GM19467 (cell line): ENCODE results near the gene DIP2C.

Source experiments
- ATAC-seq: cut with Tn5 transposase; IDR thresholded peaks from one replicate; pipeline ENCODE4 v1.9.1; 2021; ENCODE audit warnings: mild to moderate bottlenecking, moderate library complexity; ENCODE audit not compliant: unreplicated experiment

The DIP2C gene

GRCh38 chr10:507908-508444 is 181.5 kb downstream of the DIP2C start:
- ATAC-seq: no peak

GRCh38 chr10:507355-507699 is 182.1 kb downstream of the DIP2C start:
- ATAC-seq: no peak

GRCh38 chr10:506451-507354 is 182.8 kb downstream of the DIP2C start:
- no peak for ATAC-seq

- no peak for ATAC-seq
These were observed 184.0 kb downstream of the DIP2C start for GRCh38 chr10:505419-505818.

DNA sequence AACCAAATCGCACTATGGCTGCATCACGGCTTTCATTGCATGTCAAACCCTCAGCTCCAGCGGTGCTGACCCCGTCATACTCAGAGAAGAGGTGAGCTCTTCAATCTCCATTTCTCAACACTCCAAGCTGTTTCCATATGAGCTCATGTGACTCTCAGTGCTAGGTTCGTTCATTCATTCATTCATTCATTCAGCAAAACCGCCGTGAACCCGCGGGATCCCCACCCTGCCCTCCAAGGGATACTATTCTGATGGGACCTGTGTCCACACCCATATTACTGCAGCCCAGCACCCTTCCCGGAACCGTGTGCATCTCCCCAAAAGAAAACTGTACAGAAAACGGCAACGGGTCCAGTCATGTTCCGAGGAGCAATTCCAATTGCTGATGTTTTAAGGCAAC is 184.7 kb downstream of the DIP2C start:
- ATAC-seq: no peak

GRCh38 chr10:504121-504611 is 185.3 kb downstream of the DIP2C start:
- no peak for ATAC-seq

- no peak for ATAC-seq
These were observed 187.9 kb downstream of the DIP2C start for GRCh38 chr10:501596-501995.

DNA sequence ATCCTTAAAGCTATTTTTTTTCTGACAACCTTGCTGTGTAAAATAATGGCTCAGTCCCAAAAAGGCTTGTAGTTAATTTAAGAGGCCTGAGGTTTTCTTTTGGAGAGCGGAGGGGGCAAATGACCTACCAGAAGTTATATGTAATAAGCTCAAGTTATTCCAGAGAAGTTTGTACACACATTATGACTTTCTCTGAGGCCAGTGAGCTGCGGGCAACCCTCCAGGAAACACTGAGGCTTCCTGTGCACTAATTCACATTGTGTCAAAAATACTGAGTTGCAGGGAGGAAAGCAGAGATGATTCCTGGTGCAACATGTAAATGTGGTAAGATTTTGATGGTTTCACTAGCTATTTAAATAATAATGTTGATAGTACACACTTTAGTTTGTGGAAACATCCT is 188.6 kb downstream of the DIP2C start:
- no peak for ATAC-seq

DNA sequence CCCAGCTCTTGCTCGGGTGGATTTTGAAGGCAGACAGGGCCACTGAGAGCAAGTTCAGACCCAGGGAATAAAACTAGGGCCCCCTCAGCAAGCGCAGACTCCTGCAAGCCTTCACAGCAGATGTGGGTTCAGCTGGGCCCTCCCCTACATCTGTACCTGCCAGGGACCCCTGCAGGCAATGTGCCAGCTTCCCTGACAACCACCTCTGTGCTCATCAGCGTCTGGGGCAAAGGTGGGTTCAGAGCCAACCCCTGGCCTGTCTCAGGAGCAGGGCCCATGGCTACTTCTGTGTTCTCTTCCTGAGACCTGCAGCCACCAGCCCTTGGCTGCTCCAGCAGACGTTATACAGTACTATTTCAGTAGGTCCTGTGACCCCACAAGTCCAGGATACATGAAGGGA is 189.5 kb downstream of the DIP2C start:
- no peak for ATAC-seq

DNA sequence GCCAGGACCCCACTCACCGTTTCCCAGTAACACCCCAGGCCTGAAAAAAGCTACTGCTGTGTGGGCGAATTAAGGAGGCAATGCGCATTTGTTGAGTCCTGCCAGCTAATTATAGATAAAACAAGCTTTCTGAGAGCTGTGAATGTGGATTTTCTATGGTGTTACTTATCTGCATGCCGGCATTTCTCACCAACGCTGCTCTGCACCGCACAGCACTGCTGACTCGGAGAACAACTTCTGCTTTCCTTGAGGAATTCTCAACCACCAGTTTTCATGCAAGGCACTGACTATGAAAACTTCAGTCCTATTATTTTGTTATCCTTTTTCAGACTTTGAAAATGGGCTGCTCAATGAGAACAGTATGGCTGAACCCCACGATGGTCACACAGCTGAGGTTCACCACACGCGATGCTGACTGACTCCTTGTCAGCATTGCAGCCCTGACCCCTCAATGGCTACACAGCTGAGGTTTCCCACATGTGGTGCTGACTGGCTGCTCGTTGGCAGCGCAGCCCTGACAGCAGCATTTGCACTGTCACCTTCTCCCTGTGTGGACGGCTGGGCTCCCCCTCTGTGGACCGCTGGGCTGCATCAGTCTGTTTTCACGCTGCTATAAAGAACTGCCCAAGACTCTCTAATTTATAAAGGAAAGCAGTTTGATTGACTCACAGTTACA is 190.6 kb downstream of the DIP2C start:
- no peak for ATAC-seq

GRCh38 chr10:497898-498451 is 191.5 kb downstream of the DIP2C start:
- no peak for ATAC-seq

DNA sequence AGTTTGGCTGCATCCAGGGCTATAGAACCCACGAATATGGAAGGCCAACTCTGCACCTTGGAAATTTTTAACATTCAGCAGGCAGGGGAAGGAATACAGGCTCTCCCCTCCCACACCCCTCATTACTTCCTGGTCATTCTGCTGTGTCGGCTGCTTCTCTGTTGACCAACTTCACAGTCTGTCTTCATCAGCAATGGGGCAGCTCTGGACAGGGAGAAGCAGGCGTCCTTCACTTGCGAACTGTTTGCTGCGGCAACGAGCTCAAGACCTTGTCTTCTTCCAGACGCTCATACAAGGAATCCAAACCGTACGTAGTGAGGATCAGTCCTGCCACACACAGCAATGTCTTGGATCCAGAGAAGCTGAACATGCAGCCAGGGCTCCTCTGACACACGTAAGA is 192.2 kb downstream of the DIP2C start:
- ATAC-seq: no peak

DNA sequence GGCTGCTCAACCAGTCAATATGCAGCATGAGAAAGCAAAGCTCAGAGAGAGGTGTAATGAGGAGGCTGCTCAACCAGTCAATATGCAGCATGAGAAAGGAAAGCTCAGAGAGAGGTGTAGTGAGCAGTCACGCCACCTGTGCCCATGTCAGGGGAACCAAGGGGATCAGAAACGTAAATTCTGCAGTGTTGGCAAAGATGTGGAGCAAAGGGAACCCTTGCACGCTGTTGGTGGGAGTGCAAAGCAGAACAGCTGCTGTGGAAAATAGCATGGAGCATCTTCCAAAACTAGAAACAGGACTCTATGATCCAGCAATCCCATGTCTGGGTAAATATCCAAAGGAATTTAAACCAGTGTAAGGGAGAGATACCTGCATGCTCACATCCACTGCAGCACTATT is 194.9 kb downstream of the DIP2C start:
- ATAC-seq: no peak

- ATAC-seq: no peak
These were observed 195.3 kb downstream of the DIP2C start for GRCh38 chr10:494149-494542.

DNA sequence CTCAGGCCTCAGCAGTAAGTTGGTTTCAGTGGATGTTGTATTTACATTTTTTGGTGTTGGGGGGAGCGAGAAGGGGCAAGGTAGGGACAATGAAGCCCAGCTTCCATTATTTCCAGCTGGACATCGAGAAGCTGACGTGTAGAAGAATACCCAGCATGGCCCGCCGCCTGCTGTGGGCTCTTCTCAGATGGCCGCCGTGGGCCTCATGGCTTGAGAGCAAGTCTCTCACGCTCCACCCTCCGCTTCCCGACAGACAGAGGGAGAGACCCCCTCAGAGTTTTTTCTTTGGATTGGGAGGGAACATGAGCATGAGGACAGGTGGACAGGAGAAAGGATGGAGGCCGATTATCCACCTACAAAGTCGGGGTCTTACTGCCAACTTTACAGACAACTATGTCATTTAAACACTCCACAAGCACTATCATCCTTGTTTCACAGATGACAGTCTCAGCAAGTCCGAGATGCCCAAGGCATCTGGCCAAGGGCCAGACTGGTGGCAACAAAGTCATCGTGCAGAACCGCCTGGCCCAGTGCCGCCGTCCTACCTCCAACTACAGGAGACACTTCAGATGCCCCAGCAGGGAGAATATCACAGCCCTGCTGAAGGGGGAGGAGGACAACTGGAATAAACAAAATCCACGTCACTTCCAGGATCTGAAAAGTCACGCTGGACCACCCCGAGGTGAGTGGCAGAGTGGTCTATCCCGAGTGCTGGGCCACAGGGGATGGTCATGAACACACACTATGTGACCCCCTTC is 195.9 kb downstream of the DIP2C start:
- no peak for ATAC-seq

DNA sequence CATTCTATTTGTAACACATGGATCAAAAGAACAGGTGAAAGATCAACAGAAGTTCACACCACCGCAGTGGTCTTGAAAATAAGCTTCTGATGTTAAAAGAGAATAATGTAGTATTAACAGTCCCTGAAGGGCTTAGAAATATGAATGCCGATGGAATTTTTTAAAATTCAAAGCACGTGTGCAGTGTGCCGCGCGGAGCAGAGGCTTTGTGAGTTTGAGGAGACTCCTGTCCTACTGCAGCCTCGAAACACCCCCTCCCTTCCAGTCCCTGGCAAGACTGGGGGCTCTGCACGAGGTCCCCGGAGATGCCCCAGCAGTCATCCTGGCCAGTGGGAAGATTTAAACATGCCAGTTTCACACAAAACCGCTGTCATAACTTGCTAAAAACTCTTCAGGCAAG is 196.6 kb downstream of the DIP2C start:
- ATAC-seq: no peak

DNA sequence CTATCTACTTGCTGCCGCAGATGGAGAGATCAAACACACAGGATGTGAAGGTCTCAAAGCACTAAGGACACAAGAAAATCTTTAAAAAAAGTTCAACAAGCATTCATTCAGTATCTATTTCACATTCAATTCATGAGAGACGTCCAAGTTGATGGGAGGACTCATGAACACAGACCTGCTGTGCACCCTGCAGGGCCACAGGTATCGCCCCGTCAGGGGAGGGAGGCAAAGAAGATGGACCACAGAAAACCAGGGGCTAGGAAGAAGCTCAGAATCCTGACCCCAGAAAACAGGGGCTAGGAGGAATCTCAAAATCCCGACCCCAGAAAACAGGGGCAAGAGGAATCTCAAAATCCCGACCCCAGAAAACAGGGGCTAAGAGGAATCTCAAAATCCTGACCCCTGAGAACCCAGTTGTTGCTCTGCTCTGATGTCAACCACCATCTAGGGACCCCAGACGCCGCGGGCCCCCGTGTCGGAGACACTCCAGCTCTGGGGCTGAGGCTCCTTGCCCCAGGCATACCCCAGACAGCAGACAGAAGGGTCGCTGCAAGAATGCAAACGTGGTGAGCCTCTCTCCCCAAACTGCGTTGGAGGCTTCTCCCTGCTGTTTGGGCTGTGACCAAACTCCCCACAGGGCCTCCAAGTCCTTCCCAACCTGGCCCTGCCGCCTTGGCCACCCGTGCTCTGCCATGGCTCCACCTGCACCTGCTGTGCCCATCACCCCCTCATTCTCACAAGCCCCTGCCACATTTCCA is 197.6 kb downstream of the DIP2C start:
- no peak for ATAC-seq

GRCh38 chr10:490891-491571 is 198.4 kb downstream of the DIP2C start:
- ATAC-seq: no peak

GRCh38 chr10:490256-490655 is 199.2 kb downstream of the DIP2C start:
- ATAC-seq: no peak

DNA sequence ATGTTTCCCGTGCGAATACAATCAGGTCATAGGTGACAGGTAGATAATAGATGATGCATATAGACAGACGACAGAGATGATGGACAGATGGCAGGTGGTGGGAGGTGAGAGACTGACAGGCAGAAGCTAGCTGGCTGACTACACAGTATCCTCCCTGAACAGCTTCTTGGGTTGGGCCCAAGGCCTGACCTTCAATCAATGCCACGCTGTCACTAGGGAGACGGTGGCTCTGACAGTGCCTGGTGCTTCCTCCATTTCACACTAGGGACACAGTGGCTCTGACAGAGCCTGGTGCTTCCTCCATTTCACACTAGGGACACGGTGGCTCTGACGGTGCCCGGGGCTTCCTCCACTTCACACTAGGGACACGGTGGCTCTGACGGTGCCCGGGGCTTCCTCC is 200.1 kb downstream of the DIP2C start:
- no peak for ATAC-seq
